Daoy (cell line): ENCODE results near the gene LAMA3. TPM values are rescaled to one million over a fixed set of nuclear protein-coding genes. Genes with fewer than 3 reads are reported as not detected.
"Not testable (repeated sequence)": the region's sequence is repeated elsewhere in the genome, so short reads cannot be mapped to it uniquely, and the experiment has no call there.

ENCODE experiments used
- DNase-seq: peaks from one replicate; pipeline ENCODE4 v3.0.0-alpha.2; 2015; ENCODE audit warnings: low read depth
- total RNA-seq: library from RNA; depleted of rRNA; stranded (reverse); fragments of >200 nt; shearing (Covaris generic); gene quantifications from 2 replicates; pipeline ENCODE4 v1.2.3, GENCODE V29; 2014

LAMA3 gene
- total RNA-seq, 1 experiment from 2014 or later: 1.4 TPM

GRCh38 chr18:23731861-23732260, 42.6 kb downstream of the LAMA3 start:
- no peak for DNase-seq

- DNase-seq: no peak
Measured at GRCh38 chr18:23732439-23732838, 43.2 kb downstream of the LAMA3 start.

DNA sequence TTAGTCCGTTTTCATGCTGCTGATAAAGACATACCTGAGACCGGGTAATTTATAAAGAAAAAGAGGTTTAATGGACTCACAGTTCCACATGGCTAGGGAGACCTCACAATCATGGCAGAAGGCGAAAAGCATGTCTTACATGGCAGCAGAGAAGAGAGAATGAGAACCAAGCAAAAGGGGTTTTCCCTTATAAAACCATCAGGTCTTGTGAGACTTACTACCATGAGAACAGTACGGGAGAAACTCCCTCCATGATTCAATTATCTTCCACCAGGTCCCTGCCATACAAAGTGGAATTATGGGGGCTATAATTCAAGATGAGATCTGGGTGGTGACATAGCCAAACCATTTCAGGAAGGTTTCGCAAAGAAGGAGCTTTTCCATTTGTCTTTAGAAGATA, 44.0 kb downstream of the LAMA3 start:
- DNase-seq: not testable (repeated sequence)

GRCh38 chr18:23733895-23734294, 44.6 kb downstream of the LAMA3 start:
- no peak for DNase-seq

DNA sequence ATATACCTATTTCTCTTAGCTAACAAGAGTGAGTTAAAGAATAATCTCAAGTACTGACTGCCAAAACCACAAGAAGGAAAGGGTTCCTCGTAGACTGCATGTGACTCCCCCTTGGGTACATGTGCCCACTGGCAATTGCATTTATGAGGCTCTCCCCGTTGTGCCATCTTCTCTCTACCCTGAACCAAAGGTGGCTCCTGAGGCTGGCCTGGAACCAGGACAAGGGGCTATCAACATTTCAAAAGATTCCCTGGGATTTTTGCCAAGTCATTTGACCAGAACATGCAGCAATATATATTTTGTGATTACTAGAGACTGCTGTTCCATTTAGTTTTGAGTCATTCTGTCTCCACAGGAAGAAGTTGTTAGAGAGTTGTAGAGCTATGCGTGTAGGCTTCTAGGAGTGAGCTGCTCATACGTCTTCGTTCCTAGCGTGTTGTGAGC, 45.8 kb downstream of the LAMA3 start:
- DNase-seq: no peak

DNA sequence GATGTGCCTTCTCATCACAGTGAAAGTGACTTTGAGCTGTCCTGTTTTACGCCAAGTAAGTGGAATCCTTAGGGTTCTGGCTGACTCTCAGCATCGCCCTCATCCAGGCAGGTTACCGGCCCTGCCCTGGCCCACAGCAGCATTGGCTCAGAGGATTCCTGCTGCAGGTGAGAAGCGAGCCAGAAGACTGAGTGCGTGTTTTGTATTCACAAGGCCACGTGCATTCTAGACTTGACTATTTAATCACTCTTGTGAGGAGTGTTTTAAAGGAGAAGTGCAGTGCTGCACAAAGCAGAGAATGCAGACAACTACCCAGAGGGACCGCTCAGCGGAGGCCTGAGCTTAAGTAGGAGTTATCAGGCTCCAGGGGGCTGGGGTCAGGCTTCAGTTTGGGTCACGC, 48.3 kb downstream of the LAMA3 start:
- no peak for DNase-seq

DNA sequence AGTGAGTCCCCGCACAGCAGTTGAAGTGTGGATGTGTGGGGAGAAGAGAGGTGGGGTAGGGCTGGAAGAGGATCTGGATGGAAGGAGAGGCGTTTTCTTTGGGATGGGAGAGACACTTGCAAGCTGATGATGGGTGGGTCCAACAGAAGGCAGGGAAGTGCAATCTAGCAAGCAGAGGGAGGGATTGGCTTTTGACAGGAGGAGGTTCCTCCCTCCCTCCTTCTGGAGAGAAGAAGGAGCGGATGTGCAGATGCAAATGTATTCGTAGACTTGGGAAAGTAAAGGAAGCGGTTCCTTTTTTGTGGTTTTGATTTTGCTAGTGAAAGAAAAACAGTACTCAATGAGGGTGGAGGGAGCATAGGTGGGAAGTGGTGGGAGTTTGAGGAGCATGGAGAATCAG, 48.9 kb downstream of the LAMA3 start:
- DNase-seq: no peak

DNA sequence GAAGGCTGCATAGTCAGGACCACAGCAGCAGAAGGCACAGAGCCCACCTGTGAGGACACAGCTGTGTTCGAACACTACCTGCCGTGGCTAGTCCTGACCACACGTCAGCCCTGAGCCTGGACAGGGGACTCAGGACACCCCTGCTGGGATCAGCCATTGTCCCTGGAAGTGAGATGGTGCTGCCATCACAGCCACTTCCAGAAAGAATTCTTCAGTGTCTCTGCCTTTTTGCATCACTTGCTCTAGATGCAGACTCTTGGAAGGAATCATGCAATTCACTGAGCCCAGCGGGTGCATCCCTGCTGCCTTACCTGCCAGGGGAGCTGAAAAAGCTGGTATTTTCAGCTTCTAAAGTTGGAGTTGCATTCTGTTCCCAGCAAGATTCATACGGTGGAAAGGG, 49.3 kb downstream of the LAMA3 start:
- no peak for DNase-seq

- peak; percentile 45 for DNase-seq
Measured at GRCh38 chr18:23740105-23740830, 51.0 kb downstream of the LAMA3 start.

GRCh38 chr18:23741967-23742366, 52.7 kb downstream of the LAMA3 start:
- DNase-seq: not testable (repeated sequence)

GRCh38 chr18:23743733-23744333, 54.6 kb downstream of the LAMA3 start:
- DNase-seq: no peak

DNA sequence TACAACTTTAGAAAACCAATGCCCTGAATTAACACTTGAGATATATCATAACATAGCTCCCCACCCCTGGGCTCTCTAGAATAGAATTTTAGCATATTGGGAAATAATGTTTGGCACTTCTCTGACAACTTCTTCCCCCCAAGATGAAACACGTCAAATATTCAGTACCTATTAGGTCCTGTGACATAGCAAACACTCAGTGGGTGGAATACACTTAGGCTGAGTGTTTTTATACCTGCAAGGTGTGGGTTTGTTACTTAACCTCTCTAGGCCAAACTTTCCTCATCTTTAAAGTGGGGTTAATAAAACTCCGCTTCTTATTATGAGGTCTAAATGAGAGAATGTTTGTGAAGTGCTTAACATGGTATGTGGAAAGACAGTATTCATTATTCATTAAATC, 56.1 kb downstream of the LAMA3 start:
- no peak for DNase-seq

GRCh38 chr18:23746851-23747250, 57.6 kb downstream of the LAMA3 start:
- DNase-seq: no peak

DNA sequence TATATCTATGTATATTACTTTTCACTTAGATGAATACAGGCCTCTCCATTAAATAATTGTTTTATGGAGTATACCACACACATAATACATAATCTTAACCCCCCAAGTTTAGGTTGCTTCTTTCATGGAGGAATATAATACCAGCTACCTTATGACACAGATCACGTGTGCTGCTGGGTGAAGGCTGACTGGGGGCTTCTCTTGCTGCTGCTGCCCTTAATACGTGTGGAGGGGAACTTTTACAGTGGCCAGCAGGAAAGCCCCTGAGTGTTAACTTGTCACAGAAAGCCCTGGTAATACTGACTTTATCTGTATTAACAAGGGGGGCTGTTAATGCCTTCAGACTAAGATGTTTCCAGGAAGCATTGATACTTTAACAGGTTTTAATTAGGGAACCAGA, 63.1 kb downstream of the LAMA3 start:
- DNase-seq: no peak

DNA sequence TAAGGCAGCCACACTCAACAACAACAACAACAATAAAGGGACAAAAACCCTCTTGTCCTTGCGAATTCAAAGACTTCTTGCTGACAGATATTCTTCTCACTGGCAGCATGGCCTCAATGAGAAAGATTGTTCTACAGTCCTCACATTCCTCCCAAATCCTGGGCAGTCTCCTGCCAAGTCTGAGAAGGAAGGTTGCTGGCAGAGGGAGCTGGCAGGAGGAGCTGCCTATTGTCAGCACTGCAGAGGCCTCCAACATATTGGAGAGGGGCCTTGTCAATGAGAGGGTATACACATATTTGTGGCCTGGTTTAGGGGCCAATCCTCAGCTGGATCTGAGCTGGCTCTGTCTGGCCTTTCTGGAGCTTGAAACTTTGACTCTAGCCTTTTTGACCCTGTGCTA, 63.5 kb downstream of the LAMA3 start:
- no peak for DNase-seq

DNA sequence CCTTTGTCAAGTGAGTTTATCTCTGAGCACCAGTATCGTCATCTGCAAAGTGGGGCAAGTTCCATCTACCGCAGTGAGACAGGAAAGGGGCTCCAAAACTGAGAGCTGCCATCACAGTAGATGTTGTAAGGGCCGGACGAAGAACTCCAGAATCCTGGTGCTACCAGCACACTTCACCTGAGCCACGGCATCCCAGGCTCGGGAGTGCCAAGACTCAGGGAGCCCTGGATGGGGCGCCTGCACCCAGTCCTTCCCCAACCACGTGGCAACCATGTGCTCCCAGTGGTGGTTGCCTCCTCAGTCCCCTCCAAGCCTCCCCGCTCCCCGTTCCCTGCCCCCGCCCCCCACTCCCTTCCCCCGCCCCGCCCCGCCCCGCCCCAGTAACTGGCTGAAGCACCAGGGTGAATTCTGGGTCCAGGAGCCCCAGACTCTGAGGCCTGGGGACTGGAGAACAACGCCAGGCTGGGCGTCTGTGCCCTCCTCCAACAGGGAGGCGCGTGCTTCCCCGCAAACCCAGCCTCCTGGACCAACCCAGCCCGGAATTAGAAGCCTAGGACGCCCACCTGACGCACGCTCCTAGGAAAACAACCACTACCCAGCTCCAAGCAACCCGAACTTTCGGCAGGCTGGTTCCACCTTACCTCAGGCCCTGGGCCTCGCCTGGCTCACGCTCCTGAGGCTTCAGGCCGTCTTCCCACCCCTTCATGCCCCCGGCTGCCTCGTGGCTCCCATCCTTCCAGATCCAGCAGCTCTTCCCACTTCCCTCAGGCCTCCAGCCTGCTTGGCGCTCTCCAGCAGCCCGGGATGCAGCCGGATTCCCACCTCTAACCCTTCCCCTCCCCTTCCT, 67.6 kb downstream of the LAMA3 start:
- DNase-seq: no peak

- no peak for DNase-seq
Measured at GRCh38 chr18:23757437-23757733, 68.1 kb downstream of the LAMA3 start.

DNA sequence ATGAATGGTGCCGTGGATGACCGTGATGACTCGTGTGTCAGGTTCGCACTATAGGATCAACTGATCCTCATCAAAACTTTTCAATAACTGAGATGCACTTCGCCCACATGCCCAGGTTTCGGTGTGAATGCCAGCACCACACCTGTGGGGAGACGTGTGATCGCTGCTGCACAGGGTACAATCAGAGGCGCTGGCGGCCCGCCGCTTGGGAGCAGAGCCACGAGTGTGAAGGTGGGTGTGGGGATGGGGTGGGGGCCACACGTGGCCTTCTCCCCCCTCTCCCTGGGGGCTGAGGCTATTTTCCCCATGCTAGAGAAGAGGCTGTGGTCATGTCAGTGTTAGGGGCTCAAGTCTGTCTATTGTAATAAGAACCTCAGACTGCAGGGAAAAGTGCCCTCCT, 69.0 kb downstream of the LAMA3 start:
- no peak for DNase-seq

GRCh38 chr18:23761941-23762340, 72.7 kb downstream of the LAMA3 start:
- peak; percentile 19 for DNase-seq

DNA sequence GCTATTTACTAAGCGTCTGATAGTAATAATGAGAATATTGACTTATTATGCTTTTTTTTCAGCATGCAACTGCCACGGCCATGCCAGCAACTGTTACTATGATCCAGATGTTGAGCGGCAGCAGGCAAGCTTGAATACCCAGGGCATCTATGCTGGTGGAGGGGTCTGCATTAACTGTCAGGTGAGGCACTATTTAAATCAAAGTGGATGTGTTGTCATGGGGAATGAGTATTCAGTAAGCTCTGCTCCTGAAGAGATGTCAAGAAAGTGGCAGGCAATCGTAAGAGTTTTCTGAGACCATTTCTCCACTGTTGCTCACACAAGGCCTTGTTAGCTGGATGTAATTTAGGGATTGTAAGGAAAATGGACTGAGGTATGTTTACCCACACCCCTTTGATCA, 74.1 kb downstream of the LAMA3 start:
- no peak for DNase-seq

DNA sequence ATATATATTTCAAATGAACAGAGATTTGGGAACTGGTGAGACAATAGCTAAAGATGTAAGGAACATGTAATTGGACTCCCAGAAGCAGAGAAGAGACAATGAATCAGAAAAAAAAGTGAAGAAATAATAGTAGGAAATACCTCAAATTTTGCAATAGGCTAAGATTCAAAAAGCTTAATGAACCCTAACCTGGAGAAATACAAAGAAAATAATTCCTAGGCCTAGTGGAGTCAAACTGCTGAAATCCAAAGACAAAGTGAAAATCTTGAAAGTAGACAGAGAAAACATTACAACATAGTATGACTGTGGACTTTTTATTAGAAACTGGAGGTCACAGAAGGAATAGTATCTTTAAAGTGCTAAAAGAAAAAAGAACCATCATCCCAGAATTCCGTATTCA, 76.7 kb downstream of the LAMA3 start:
- DNase-seq: no peak

GRCh38 chr18:23772327-23773024, 83.2 kb downstream of the LAMA3 start:
- no peak for DNase-seq
